HepG2 (cell line): ENCODE results near the gene THADA. TPM values are rescaled to one million over a fixed set of nuclear protein-coding genes. Genes with fewer than 3 reads are reported as not detected.

ENCODE experiments used
- BCL6 ChIP-seq: IDR thresholded peaks from 2 replicates; pipeline ENCODE4 v1.6.1; 2016; ENCODE audit warnings: missing genetic modification reagents, missing compliant biosample characterization
- ELF3 ChIP-seq: IDR thresholded peaks from 2 replicates; pipeline ENCODE4 v1.6.1; 2016; ENCODE audit warnings: missing genetic modification reagents, missing compliant biosample characterization
- RARG ChIP-seq: sonication (generic); formaldehyde crosslinking; IDR thresholded peaks from 2 replicates; pipeline ENCODE4 v1.4.0; 2020; ENCODE audit warnings: low read depth, mild to moderate bottlenecking, missing genetic modification reagents
- SIN3A ChIP-seq: IDR thresholded peaks from 2 replicates; pipeline ENCODE4 v1.6.1; 2011; ENCODE audit warnings: low read depth, mild to moderate bottlenecking, control low read depth, low read length, borderline replicate concordance
- TBX2 ChIP-seq: sonication (generic); formaldehyde crosslinking; IDR thresholded peaks from 2 replicates; pipeline ENCODE4 v1.5.0; 2020; ENCODE audit warnings: missing genetic modification reagents, mild to moderate bottlenecking, borderline replicate concordance
- TCF12 ChIP-seq, 2 experiments: fragments of 450-650 bp in 1 of 2; sonication (generic) in 1 of 2; formaldehyde crosslinking in 1 of 2; IDR thresholded peaks; 2 replicates each; pipeline versions ENCODE4 v1.6.1 to v1.8.0; 2017 to 2022; ENCODE audit warnings: antibody characterized with exemption in 1 of 2, mild to moderate bottlenecking in 1 of 2, missing genetic modification reagents in 1 of 2, moderate library complexity in 1 of 2
- polyA plus RNA-seq, 8 experiments: library from polyadenylated mRNA; depleted of rRNA in 3 of 8; stranded (reverse) in 7 of 8; unstranded in 1 of 8; fragments of >200 nt; fragmentation: Illumina TruSeq in 4 of 8; extraction: Trizol in 4 of 8; gene quantifications; 2 replicates each; pipeline versions ENCODE4 v1.2.1 to v1.2.3, GENCODE V29; 2011 to 2016; ENCODE audit warnings: low read depth in 4 of 8, missing spikeins in 1 of 8, mixed read lengths in 1 of 8; ENCODE audit not compliant: insufficient read depth in 1 of 8
- total RNA-seq, 5 experiments: library from RNA; depleted of rRNA; stranded (reverse); fragments of >200 nt; fragmentation: Illumina TruSeq; extraction: Trizol; gene quantifications; 2 replicates each; pipeline ENCODE4 v1.2.3, GENCODE V29; 2016; ENCODE audit warnings: low read depth in 1 of 5
- TF ChIP-seq, protein P1 (sequence below): sonication (generic); formaldehyde crosslinking; IDR thresholded peaks from 2 replicates; pipeline ENCODE4 v1.4.0; 2020; ENCODE audit warnings: missing genetic modification reagents, mild to moderate bottlenecking, borderline replicate concordance
- TF ChIP-seq, protein P2 (sequence below): sonication (generic); formaldehyde crosslinking; IDR thresholded peaks from 2 replicates; pipeline ENCODE4 v1.5.0; 2020; ENCODE audit warnings: missing genetic modification reagents, mild to moderate bottlenecking, borderline replicate concordance
- TF ChIP-seq, protein P3 (sequence below): sonication (generic); formaldehyde crosslinking; IDR thresholded peaks from 2 replicates; pipeline ENCODE4 v1.4.0; 2020; ENCODE audit warnings: mild to moderate bottlenecking, missing genetic modification reagents
- TF ChIP-seq, protein P4 (sequence below): sonication (generic); formaldehyde crosslinking; IDR thresholded peaks from 2 replicates; pipeline ENCODE4 v1.5.1; 2020; ENCODE audit warnings: mild to moderate bottlenecking, missing genetic modification reagents, moderate library complexity
- TF ChIP-seq, protein P5 (sequence below): sonication (generic); formaldehyde crosslinking; IDR thresholded peaks from 2 replicates; pipeline ENCODE4 v1.4.0; 2020; ENCODE audit warnings: mild to moderate bottlenecking, missing genetic modification reagents
- TF ChIP-seq, protein P6 (sequence below): fragments of 450-650 bp; IDR thresholded peaks from 2 replicates; pipeline ENCODE4 v1.6.1; 2016
- TF ChIP-seq, protein P7 (sequence below): IDR thresholded peaks from 2 replicates; pipeline ENCODE4 v1.6.1; 2016; ENCODE audit warnings: mild to moderate bottlenecking

Gene THADA
- total and polyA plus RNA-seq, 2 of the 13 experiments (the other 11 are each of a cell fraction or from before 2014, with no cell fraction given): 12.7 to 21.7 TPM

DNA sequence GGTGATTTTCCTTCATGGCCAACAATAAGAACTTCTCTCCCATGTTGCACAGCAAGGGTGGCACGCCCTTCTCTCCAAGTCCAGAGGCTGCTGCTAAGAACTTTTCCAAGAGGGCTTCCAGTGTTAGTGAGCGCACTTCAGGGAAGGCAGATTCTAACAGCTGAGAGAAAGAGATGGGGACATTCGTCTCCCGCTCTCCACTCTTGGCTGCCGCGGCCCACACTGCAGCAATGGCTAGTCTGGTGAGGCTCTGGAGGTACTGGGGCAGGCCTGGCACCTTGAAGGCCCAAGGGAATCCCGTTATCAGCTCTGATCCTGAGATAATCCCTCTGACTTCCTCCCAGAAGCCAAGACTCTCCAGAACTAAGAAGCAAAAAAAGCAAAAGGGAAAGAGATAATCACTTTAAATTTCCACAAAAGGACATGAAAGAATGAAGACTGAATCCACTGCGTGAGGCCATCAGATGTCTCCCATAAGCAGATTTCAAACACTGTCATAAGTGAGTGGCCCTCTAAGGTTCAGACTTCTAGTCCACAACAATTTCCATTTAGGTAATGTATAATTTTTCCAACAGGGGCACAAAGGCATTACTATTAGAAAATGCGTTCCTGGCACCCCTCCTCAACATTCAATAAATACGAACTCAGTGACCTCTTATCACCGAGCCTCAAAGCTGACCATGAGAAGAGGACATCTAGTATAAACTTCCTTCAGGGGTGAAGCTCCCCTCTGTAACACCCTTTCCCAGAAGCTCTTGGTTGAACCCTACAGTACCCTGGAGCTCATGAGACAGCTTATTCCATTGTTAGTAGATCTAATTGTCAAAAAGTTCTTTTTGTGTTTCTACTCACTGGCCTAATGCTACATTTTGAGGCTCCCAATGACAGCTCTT lies 302.7 kb downstream of the THADA start (continued):
- TF ChIP-seq, protein P1, sequence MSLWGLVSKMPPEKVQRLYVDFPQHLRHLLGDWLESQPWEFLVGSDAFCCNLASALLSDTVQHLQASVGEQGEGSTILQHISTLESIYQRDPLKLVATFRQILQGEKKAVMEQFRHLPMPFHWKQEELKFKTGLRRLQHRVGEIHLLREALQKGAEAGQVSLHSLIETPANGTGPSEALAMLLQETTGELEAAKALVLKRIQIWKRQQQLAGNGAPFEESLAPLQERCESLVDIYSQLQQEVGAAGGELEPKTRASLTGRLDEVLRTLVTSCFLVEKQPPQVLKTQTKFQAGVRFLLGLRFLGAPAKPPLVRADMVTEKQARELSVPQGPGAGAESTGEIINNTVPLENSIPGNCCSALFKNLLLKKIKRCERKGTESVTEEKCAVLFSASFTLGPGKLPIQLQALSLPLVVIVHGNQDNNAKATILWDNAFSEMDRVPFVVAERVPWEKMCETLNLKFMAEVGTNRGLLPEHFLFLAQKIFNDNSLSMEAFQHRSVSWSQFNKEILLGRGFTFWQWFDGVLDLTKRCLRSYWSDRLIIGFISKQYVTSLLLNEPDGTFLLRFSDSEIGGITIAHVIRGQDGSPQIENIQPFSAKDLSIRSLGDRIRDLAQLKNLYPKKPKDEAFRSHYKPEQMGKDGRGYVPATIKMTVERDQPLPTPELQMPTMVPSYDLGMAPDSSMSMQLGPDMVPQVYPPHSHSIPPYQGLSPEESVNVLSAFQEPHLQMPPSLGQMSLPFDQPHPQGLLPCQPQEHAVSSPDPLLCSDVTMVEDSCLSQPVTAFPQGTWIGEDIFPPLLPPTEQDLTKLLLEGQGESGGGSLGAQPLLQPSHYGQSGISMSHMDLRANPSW (CRISPR knock-in tag): no peak
- TF ChIP-seq, protein P2, sequence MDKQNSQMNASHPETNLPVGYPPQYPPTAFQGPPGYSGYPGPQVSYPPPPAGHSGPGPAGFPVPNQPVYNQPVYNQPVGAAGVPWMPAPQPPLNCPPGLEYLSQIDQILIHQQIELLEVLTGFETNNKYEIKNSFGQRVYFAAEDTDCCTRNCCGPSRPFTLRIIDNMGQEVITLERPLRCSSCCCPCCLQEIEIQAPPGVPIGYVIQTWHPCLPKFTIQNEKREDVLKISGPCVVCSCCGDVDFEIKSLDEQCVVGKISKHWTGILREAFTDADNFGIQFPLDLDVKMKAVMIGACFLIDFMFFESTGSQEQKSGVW (CRISPR knock-in tag): no peak
- no peak for TF ChIP-seq ELF3 (CRISPR knock-in tag)
- TF ChIP-seq, protein P3, sequence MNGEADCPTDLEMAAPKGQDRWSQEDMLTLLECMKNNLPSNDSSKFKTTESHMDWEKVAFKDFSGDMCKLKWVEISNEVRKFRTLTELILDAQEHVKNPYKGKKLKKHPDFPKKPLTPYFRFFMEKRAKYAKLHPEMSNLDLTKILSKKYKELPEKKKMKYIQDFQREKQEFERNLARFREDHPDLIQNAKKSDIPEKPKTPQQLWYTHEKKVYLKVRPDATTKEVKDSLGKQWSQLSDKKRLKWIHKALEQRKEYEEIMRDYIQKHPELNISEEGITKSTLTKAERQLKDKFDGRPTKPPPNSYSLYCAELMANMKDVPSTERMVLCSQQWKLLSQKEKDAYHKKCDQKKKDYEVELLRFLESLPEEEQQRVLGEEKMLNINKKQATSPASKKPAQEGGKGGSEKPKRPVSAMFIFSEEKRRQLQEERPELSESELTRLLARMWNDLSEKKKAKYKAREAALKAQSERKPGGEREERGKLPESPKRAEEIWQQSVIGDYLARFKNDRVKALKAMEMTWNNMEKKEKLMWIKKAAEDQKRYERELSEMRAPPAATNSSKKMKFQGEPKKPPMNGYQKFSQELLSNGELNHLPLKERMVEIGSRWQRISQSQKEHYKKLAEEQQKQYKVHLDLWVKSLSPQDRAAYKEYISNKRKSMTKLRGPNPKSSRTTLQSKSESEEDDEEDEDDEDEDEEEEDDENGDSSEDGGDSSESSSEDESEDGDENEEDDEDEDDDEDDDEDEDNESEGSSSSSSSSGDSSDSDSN: no peak
- no peak for TF ChIP-seq TCF12 (IDR thresholded peaks at IDR 0.05)
- TF ChIP-seq TCF12 (CRISPR knock-in tag; IDR thresholded peaks at IDR 0.05): peak; percentile 44; the same call in 1 of the 2 replicates
- TF ChIP-seq, protein P4, sequence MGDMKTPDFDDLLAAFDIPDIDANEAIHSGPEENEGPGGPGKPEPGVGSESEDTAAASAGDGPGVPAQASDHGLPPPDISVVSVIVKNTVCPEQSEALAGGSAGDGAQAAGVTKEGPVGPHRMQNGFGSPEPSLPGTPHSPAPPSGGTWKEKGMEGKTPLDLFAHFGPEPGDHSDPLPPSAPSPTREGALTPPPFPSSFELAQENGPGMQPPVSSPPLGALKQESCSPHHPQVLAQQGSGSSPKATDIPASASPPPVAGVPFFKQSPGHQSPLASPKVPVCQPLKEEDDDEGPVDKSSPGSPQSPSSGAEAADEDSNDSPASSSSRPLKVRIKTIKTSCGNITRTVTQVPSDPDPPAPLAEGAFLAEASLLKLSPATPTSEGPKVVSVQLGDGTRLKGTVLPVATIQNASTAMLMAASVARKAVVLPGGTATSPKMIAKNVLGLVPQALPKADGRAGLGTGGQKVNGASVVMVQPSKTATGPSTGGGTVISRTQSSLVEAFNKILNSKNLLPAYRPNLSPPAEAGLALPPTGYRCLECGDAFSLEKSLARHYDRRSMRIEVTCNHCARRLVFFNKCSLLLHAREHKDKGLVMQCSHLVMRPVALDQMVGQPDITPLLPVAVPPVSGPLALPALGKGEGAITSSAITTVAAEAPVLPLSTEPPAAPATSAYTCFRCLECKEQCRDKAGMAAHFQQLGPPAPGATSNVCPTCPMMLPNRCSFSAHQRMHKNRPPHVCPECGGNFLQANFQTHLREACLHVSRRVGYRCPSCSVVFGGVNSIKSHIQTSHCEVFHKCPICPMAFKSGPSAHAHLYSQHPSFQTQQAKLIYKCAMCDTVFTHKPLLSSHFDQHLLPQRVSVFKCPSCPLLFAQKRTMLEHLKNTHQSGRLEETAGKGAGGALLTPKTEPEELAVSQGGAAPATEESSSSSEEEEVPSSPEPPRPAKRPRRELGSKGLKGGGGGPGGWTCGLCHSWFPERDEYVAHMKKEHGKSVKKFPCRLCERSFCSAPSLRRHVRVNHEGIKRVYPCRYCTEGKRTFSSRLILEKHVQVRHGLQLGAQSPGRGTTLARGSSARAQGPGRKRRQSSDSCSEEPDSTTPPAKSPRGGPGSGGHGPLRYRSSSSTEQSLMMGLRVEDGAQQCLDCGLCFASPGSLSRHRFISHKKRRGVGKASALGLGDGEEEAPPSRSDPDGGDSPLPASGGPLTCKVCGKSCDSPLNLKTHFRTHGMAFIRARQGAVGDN (CRISPR knock-in tag): peak; percentile 64
- TF ChIP-seq RARG (CRISPR knock-in tag): no peak
- TF ChIP-seq, protein P5, sequence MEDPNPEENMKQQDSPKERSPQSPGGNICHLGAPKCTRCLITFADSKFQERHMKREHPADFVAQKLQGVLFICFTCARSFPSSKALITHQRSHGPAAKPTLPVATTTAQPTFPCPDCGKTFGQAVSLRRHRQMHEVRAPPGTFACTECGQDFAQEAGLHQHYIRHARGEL: no peak
- TF ChIP-seq SIN3A: no peak
- TF ChIP-seq, protein P6, sequence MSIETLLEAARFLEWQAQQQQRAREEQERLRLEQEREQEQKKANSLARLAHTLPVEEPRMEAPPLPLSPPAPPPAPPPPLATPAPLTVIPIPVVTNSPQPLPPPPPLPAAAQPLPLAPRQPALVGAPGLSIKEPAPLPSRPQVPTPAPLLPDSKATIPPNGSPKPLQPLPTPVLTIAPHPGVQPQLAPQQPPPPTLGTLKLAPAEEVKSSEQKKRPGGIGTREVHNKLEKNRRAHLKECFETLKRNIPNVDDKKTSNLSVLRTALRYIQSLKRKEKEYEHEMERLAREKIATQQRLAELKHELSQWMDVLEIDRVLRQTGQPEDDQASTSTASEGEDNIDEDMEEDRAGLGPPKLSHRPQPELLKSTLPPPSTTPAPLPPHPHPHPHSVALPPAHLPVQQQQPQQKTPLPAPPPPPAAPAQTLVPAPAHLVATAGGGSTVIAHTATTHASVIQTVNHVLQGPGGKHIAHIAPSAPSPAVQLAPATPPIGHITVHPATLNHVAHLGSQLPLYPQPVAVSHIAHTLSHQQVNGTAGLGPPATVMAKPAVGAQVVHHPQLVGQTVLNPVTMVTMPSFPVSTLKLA: no peak
- peak; percentile 21; the same call in 1 of the 2 replicates for TF ChIP-seq TBX2
- TF ChIP-seq, protein P7, sequence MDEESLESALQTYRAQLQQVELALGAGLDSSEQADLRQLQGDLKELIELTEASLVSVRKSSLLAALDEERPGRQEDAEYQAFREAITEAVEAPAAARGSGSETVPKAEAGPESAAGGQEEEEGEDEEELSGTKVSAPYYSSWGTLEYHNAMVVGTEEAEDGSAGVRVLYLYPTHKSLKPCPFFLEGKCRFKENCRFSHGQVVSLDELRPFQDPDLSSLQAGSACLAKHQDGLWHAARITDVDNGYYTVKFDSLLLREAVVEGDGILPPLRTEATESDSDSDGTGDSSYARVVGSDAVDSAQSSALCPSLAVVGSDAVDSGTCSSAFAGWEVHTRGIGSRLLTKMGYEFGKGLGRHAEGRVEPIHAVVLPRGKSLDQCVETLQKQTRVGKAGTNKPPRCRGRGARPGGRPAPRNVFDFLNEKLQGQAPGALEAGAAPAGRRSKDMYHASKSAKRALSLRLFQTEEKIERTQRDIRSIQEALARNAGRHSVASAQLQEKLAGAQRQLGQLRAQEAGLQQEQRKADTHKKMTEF (CRISPR knock-in tag): no peak
- TF ChIP-seq BCL6 (CRISPR knock-in tag): peak; percentile 11; the same call in 1 of the 2 replicates
